AG04449 (cell line): ENCODE results near the gene SGSM2.
A peak's percentile ranks its signal among the peaks of the same experiment; 100 is the strongest.

Source experiments
- CTCF ChIA-PET: fragments of 350-600 bp; formaldehyde crosslinking; extraction: SDS; loops from one replicate; lab custom pipeline; 2021; ENCODE audit warnings: antibody characterized with exemption; lab: Yijun Ruan, JAX
- POLR2A ChIA-PET: fragments of 400-600, 350-600 bp; formaldehyde crosslinking; extraction: SDS; loops from one replicate; lab custom pipeline; 2020; ENCODE audit warnings: antibody characterized with exemption, inconsistent platforms; lab: Yijun Ruan, JAX
- DNase-seq: peaks from one replicate; pipeline ENCODE4 v3.0.0-alpha.2; 2010; ENCODE audit warnings: low read depth, low spot score
- H3K4me3 ChIP-seq: 2 replicates; pipeline ENCODE4 v1.5.1; 2011; ENCODE audit warnings: low read depth, mild to moderate bottlenecking, control low read depth, low read length
- TF ChIP-seq, protein P1 (sequence below): IDR thresholded peaks from one replicate; pipeline ENCODE4 v1.5.1; 2011; ENCODE audit warnings: mild to moderate bottlenecking, moderate library complexity, low read length, control low read depth, inconsistent platforms; ENCODE audit not compliant: insufficient read depth; ENCODE audit errors: missing control alignments

SGSM2 gene

DNA sequence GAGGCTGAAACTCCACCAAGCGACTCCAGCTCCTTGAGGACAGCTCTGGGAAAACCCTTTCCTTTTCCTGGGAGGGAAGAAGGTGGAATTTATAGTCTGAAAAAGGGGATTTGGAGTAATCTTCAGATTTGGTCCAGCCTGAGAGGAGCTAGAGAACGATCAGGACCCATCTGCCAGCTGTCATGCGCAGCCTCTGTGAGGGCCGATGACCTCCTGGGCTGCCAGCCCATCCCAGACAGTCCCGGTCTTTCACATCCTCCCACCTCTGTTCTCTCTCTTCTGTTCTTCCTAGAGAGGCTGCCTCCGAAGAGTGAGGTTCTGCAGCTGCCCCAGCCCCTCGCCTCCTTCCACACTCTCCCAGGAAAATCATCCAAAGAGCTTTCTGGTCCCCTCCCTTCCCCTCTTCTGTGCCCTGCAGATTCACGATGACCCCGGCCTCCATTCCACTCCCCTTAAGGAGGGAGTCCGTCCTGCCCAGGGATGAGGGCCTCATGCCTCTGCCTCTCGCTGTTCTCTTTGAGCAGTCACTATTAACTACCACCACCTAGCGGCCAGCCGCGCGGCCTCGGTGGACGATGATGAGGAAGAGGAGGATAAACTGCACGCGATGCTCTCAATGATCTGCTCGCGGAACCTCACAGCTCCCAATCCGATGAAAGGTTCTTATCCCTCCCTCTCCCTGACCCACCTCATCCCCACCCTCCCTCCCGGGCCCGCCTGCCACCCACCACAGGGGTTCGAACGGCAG, 29.6 kb downstream of the SGSM2 start:
- POLR2A ChIA-PET, result no interaction called here
- CTCF ChIA-PET, result interaction anchor here (1.2 to 11.0 kb wide), 5 partner anchors 8 to 49 kb away, joined by 3 to 80 read pairs (median 15); no protein-coding TSS in a partner anchor
- TF ChIP-seq, protein P1, sequence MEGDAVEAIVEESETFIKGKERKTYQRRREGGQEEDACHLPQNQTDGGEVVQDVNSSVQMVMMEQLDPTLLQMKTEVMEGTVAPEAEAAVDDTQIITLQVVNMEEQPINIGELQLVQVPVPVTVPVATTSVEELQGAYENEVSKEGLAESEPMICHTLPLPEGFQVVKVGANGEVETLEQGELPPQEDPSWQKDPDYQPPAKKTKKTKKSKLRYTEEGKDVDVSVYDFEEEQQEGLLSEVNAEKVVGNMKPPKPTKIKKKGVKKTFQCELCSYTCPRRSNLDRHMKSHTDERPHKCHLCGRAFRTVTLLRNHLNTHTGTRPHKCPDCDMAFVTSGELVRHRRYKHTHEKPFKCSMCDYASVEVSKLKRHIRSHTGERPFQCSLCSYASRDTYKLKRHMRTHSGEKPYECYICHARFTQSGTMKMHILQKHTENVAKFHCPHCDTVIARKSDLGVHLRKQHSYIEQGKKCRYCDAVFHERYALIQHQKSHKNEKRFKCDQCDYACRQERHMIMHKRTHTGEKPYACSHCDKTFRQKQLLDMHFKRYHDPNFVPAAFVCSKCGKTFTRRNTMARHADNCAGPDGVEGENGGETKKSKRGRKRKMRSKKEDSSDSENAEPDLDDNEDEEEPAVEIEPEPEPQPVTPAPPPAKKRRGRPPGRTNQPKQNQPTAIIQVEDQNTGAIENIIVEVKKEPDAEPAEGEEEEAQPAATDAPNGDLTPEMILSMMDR, result peak; percentile 10
- DNase-seq, result no peak
- no peak overlapping the region for H3K4me3 ChIP-seq

DNA sequence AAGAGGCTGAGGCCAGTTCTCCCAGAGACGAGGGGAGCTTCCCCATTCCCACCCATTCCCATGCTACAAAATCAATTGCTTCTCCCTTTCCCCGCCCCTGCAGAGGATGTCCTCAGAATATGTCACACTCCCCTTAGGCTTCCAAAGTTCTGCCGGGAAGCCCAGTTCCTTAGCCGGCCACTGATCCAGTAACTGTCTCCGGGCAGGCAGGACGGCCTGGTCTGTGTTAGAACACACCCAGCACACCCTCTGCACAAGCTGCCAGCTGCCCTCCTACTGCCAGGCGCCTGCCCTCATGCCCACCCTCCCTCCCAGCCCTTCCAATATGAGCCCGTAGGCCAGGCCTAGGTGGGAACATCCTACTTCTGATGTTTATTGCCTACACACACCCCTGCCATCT, 31.1 kb downstream of the SGSM2 start:
- DNase-seq, result no peak
- TF ChIP-seq, protein P1, result no peak
- POLR2A ChIA-PET, result no interaction called here
- CTCF ChIA-PET, result interaction anchor here (0.8 to 11.0 kb wide), 5 partner anchors 8 to 313 kb away, joined by 4 to 80 read pairs (median 63); partner anchors contain the start of gene HIC1
- no peak overlapping the region for H3K4me3 ChIP-seq

DNA sequence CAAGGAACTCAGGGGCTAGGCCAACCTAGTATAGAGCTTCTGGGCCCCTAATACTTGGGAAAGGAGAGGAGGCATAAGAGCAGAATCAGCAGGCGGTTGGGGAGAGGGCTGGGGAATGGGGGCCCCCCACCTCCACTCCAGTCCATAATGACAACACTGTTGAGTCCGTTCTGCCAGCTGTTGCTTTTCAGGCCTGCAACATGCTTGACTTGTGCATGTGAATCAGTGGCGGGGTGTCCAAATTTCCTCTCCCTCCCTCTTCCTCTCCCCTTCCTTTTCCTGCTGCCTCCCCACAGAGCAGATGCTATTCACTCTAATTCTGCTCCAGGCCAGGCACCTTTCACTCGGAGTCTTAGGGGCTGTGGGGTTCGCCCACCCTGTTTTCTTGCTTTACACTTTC, 31.7 kb downstream of the SGSM2 start:
- ChIA-PET CTCF (interaction anchor here (1.3 to 11.0 kb wide), 6 partner anchors 9 to 314 kb away, joined by 4 to 80 read pairs (median 37); partner anchors contain the start of gene HIC1), POLR2A (interaction anchor here (1.3 kb wide), 1 partner anchor 13 kb away, joined by 4 read pairs; no protein-coding TSS in a partner anchor)
- TF ChIP-seq, protein P1, result no peak
- H3K4me3 ChIP-seq, result no peak overlapping the region
- DNase-seq, result no peak

DNA sequence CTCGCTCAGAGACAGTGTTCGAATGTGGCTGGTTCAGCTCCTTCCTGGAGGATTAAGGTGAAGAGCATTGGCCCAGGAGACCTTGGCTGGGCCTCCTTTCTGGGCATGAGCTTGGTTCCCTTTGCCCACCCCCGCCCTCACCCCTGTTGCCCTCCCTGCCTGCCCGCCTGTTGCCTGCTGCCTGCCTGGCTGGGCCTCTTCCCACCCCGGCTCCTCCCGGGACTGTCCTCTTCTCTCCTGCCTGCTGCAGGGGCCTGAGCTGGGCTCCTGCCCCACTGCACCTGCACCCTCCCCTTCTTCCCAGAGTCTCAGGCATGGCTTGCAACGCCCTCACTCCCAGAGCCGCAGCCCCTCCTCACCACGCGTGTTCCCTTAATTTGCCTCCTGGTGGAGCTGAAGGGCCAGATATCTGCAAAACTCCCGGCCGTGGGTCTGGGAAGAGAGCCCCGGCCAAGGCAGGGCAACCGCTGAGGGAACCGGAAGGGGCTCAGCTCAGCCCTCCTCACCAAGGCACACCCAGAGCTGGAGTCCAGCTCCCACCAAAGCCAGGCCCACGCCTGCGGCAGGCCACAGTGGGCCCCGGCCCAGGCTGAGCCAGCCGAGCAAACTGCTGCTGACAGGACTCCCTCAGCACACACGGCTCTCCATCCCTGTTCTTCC, 32.4 kb downstream of the SGSM2 start:
- no peak overlapping the region for H3K4me3 ChIP-seq
- TF ChIP-seq, protein P1, result no peak
- CTCF ChIA-PET, result interaction anchor here (1.3 to 11.0 kb wide), 6 partner anchors 9 to 47 kb away, joined by 4 to 80 read pairs (median 37); no protein-coding TSS in a partner anchor
- no peak for DNase-seq
- POLR2A ChIA-PET, result interaction anchor here (1.3 kb wide), 1 partner anchor 13 kb away, joined by 4 read pairs; no protein-coding TSS in a partner anchor

DNA sequence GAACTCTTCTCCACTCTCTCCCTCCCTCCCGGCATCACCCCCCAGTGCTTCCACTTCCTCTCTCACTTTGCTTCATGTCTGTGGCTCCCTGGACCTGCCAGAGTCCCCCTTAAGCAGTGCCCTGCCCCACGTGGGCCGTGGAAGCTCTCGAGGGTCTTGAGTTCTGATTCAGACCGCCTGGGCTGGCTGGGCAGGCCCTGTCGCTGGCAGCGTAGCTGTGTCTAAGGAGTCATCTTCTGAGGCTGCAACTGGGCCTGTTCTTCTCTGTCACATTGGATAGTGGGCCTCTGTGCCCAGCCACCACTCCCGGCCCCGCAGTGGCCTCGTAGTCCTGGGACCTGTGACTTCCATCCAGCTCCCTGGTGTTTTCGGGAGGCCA, 32.9 kb downstream of the SGSM2 start:
- TF ChIP-seq, protein P1, result no peak
- ChIA-PET POLR2A (no interaction called here), CTCF (interaction anchor here (1.3 to 11.0 kb wide), 7 partner anchors 10 to 47 kb away, joined by 3 to 80 read pairs (median 11); no protein-coding TSS in a partner anchor)
- DNase-seq, result no peak
- H3K4me3 ChIP-seq, result no peak overlapping the region
